HFFc6 (cell line): Measurements from ENCODE around the gene PLK5. TPM values are rescaled to one million over a fixed set of nuclear protein-coding genes. Genes with fewer than 3 reads are reported as not detected.
"Not testable (repeated sequence)": the region's sequence is repeated elsewhere in the genome, so short reads cannot be mapped to it uniquely, and the experiment has no call there.

Experiments
- DNase-seq: peaks from one replicate; pipeline ENCODE4 v3.0.0-alpha.2; 2018
- H3K27ac Mint-ChIP-seq: 2 replicates; pipeline ENCODE4 v1.8.0; 2020; ENCODE audit warnings: mild to moderate bottlenecking, mixed read lengths
- H3K27me3 Mint-ChIP-seq: 2 replicates; pipeline ENCODE4 v1.8.0; 2021; ENCODE audit warnings: mild to moderate bottlenecking, moderate library complexity, mixed read lengths; ENCODE audit not compliant: insufficient read depth
- H3K36me3 Mint-ChIP-seq: 2 replicates; pipeline ENCODE4 v1.8.0; 2021; ENCODE audit warnings: low read depth, mixed read lengths
- H3K4me1 Mint-ChIP-seq: 2 replicates; pipeline ENCODE4 v1.8.0; 2020; ENCODE audit warnings: low read depth, mixed read lengths
- H3K4me3 Mint-ChIP-seq: 2 replicates; pipeline ENCODE4 v1.8.0; 2020; ENCODE audit warnings: mild to moderate bottlenecking, moderate library complexity, mixed read lengths
- H3K9me3 Mint-ChIP-seq: 2 replicates; pipeline ENCODE4 v1.8.0; 2020; ENCODE audit warnings: mild to moderate bottlenecking, mixed read lengths
- CTCF ChIP-seq: fragments of 200-600 bp; sonication (generic); IDR thresholded peaks from 2 replicates; pipeline ENCODE4 v1.5.0; 2021; ENCODE audit warnings: antibody characterized with exemption, mild to moderate bottlenecking
- total RNA-seq, 6 experiments: library from RNA; stranded (reverse); fragmentation: NEBNext Ultra II Directional; extraction: Animal tissue kit (Norgen Biotek cat#: 25700); gene quantifications; 2 replicates in 1 of 6; 3 replicates in 5 of 6; pipeline ENCODE4 v1.2.3, GENCODE V29; 2021

The PLK5 gene
- total RNA-seq, 6 experiments from 2014 or later = 0.26 to 1.3 (median 0.70) TPM

DNA sequence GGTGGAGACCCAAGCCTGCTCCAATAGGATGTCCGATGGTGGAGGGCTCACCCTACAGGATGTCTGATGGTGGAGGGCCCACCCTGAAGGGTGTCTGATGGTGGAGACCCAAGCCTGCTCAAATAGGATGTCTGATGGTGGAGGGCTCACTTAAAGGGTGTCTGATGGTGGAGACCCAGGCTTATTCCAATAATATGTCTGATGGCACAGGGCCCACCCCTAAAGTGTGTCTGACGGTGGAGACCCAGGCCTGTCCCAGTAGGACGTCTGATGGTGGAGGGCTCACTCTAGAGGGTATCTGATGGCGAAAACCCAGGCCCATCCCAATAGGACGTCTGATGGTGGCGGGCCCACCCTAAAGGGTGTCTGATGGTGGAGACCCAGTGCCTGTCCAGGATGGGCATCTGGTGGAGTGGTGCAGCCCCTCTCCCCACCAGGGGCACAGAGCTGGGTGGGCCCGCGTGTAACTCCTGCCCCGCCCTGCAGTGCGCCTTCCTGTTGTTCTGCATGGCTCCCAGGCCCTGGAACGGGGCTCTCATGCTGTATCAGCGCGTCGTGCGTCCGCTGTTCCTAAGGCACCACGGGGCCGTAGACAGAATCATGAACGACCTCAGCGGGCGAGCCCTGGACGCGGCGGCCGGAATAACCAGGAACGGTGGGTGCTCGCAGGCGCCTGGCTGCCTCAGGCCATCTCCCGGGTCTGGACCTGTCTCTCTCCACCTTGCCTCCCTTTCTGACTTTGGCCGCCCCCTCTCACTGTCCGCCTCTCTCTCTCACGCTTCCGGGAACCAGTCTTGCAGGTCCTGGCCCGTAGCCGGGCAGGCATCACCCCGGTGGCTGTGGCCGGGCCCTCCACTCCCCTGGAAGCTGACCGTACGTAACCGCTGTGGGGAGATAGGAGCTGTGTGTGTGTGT is 27.8 kb upstream of the PLK5 start:
- Mint-ChIP-seq H3K27ac (no peak overlapping the region), H3K9me3 (no peaks in the 10 kb centered on the region), H3K4me3 (no peak overlapping the region), H3K27me3 (peaks cover 11% of the 10 kb centered on the region), H3K4me1 (no peaks in the 10 kb centered on the region; the same call in 1 of the 2 replicates), H3K36me3 (no peaks in the 10 kb centered on the region)
- TF ChIP-seq CTCF = no peak
- no peak for DNase-seq

DNA sequence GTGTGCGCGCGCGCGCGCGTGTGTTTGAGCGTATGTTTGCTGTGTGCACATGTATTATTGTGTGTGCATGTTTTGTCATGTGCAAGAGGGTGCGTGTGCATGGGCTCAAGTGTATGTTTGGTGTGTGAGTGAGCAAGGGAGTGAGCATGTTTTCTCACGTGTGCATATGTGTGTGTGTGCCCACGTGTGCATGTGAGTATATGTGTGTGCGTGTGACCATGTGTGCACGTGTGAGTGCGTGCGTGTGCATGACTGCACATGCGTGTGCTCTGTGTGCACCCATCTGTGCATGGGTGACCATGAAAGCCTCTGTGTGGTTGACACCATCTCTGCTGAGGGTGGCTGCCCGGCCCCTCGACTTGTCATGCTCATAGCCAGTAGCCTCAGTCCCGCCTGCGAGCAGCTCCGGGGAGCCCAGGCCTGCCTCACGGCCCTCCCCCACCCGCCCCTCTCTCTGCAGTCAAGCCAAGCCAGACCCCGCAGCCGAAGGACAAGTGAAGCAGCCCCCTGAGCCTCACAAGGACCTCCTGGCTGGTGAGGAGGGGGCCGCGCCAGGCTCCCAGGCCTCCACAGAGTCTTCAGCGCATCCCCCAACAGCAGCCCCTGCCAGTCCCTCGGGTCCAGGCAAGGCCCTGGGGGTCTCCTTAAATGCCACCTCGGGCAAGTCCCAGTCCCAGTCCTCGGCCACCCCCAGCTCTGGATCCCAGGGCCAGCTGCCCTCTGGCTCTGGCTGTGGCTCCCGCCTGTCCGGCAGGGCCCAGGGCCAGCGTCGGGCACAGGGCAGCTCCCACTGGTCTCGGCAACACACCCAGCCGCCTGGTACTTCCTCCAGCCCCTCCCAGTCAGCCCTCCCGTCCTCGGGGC is 26.9 kb upstream of the PLK5 start:
- no peak for DNase-seq
- Mint-ChIP-seq H3K27me3 (peaks cover 11% of the 10 kb centered on the region; the same call in 1 of the 2 replicates), H3K4me1 (no peaks in the 10 kb centered on the region; the same call in 1 of the 2 replicates), H3K27ac (no peak overlapping the region), H3K9me3 (no peaks in the 10 kb centered on the region), H3K36me3 (no peaks in the 10 kb centered on the region), H3K4me3 (no peak overlapping the region)
- no peak for TF ChIP-seq CTCF

DNA sequence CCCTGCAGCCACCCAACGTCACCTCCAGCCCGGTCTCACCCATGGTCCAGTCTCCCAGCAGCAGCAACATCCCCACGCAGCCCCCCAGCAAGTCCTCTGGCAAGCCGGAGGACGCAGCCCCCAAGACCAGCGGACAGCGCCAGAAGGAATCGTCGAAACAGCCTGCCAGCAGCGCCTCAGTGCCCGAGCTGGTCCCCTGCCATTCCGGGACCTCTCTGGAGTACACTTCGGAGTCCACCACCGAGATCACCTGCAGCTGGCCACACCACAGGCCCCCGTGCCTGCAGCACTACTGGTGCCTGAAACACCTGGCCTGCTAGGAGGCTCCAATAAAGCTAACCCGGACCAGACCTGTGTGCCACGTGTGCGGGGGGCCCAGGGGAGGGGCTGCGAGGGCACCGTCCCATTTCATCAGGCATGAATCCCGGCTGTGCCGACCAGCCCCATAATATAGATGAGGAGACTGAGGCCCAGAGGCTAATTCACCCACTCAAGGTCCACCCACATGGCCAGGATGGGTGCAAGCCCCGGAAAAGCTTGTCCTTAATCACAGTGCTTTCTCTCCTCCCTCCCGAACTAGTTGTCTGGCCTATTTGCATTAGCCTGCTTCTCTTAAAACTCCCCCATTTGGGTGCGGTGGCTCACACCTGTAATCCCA is 26.2 kb upstream of the PLK5 start:
- H3K27me3 Mint-ChIP-seq = peaks cover 13% of the 10 kb centered on the region; the same call in 1 of the 2 replicates
- H3K27ac Mint-ChIP-seq = no peak overlapping the region
- H3K4me1 Mint-ChIP-seq = no peaks in the 10 kb centered on the region
- H3K4me3 Mint-ChIP-seq = no peak overlapping the region
- no peak for TF ChIP-seq CTCF
- no peaks in the 10 kb centered on the region for H3K9me3 Mint-ChIP-seq
- DNase-seq = no peak
- H3K36me3 Mint-ChIP-seq = no peaks in the 10 kb centered on the region

DNA sequence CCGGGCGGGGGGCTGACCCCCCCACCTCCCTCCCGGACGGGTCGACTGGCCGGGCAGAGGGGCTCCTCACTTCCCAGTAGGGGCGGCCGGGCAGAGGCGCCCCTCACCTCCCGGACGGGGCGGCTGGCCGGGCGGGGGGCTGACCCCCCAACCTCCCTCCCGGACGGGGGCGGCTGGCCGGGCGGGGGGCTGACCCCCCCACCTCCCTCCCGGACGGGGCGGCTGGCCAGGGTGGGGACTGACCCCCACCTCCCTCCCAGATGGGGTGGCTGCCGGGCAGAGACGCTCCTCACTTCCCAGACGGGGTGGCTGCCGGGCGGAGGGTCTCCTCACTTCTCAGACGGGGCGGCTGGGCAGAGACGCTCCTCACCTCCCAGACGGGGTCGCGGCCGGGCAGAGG is 24.6 kb upstream of the PLK5 start:
- not testable (repeated sequence) for H3K9me3 Mint-ChIP-seq, H3K4me3 Mint-ChIP-seq, H3K27ac Mint-ChIP-seq

DNA sequence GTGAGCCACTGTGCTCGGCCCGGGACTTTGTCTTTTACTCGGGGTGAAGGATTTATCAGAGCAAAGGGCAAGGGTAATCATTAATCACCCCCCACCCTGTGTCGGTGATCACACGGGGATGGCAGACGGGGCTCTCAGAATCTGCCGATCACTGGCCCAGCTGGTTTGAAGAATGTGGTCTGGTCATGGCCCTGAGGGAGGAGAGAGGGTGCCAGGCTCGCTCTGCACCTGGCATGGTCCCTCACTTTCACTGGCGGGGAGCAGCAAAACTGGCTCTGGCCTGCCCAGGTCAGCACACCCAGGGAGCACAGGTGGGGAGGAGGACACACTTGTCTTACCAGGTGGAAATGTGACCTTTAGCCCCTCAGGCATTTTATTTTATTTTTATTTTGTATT is 22.7 kb upstream of the PLK5 start:
- Mint-ChIP-seq H3K36me3 (peaks cover 6% of the 10 kb centered on the region; the same call in 1 of the 2 replicates), H3K27me3 (peaks cover 16% of the 10 kb centered on the region), H3K27ac (no peak overlapping the region), H3K4me3 (no peak overlapping the region), H3K4me1 (no peaks in the 10 kb centered on the region), H3K9me3 (no peaks in the 10 kb centered on the region)
- DNase-seq = no peak
- no peak for TF ChIP-seq CTCF

More for the DNA sequence above, 24.6 kb upstream of the PLK5 start:
- not testable (repeated sequence) for DNase-seq, H3K4me1 Mint-ChIP-seq, H3K36me3 Mint-ChIP-seq
- peaks cover 16% of the 10 kb centered on the region for H3K27me3 Mint-ChIP-seq
